ENCODE results near the gene LRRC10B. TPM values are rescaled to one million over a fixed set of nuclear protein-coding genes. Genes with fewer than 3 reads are reported as not detected.

LRRC10B gene
- total RNA-seq, 1 experiment from 2014 or later: not detected

DNA sequence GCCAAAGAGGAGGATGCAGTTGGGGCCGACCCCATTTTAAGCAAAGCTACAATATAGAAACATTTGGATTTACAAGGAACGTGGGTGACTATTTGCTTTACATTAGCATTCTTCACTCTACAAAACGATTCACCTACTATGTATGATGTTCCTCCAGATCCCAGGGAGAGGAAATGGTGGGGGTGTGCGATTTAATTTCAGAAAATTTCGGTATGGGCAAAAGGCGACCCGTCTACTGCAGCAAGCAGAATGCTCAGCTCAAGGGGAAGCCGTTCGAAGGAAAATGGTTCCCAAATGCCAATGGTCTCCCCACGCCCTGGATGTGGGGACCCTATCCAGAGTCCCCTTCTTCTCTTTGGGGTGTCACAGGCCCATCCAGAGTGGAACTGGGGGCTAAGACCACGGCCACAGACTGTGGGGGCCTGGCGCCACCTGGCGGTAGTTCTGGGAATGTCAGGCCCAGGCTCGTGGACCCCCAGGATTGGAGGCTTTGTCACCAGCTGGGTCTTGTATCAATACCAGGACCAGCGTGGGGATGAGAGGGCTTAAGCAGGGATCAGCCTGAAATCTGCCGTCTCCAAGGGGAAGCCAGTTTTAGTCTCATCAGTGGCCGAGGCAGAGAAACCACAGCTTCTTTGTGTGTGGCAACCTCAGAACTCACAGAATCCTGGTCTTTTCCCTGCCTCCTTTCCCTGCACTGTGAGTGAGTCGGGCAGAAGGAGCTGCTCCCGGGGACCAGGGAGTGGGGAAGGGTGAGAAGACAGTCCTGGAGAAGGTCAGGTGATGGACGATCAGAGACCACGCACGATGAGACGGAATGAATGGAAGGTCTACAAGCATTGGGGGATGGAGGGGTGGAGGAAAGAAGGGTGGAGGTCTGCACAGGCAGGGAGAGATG, 8.4 kb downstream of the LRRC10B start:
- DNase-seq (ENCODE audit: low read depth, low spot score): peak; percentile 30
- in situ Hi-C loops (cut with HindIII; ENCODE audit: low pct_unique_long_range_greater_than_20kb, low sequenced_read_pairs): no loop called here

GRCh38 chr11:61518032-61518795, 9.7 kb downstream of the LRRC10B start:
- in situ Hi-C loops (cut with HindIII; ENCODE audit: low pct_unique_long_range_greater_than_20kb, low sequenced_read_pairs): no loop called here
- no peak for DNase-seq (ENCODE audit: low read depth, low spot score)

DNA sequence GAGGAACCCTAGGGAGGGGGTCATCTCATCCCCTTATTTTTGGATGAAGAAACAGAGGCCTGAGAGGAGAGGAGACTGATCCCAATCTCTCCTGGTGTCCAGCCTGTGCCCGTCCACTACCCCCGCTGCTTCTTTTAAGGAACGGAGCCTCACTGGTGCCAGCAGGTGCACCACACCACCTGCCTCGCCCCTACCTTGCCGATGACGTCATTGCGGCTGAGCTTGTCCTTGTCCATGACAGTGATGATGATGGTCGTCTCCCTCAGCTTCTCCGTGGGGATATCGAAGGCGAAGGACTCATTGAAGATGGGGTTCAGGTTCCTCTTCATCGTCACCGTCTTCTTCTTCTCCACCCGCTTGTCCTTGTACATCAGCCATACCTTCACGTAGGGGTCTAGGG, 14.3 kb downstream of the LRRC10B start:
- in situ Hi-C loops (cut with HindIII; ENCODE audit: low pct_unique_long_range_greater_than_20kb, low sequenced_read_pairs): no loop called here
- DNase-seq (ENCODE audit: low read depth, low spot score): no peak

DNA sequence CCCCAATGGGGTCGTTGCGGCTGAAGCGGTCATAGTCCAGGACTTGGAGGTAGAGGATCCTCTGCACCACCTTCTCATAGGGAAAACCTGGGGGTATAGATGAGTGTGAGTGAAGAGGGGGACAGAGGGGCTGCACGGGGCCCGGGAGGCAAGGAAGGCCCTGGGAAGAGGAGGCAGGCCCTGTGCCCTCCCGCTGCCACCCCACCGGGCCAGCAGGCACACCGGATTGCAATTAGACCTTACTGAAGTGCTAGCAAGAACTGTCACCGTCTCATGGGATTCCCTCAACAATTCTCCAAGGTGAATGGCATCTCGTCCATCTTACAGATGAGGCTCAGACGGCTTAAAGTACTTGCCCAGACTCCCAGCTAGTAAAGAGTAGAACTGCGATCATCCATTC, 15.9 kb downstream of the LRRC10B start:
- in situ Hi-C loops (cut with HindIII; ENCODE audit: low pct_unique_long_range_greater_than_20kb, low sequenced_read_pairs): no loop called here
- DNase-seq (ENCODE audit: low read depth, low spot score): no peak

- DNase-seq (ENCODE audit: low read depth, low spot score): no peak
- in situ Hi-C loops (cut with HindIII; ENCODE audit: low pct_unique_long_range_greater_than_20kb, low sequenced_read_pairs): no loop called here
These were observed 16.5 kb downstream of the LRRC10B start for GRCh38 chr11:61524963-61525587.

- no peak for DNase-seq (ENCODE audit: low read depth, low spot score)
These were observed 17.7 kb downstream of the LRRC10B start for GRCh38 chr11:61526229-61526628.

DNA sequence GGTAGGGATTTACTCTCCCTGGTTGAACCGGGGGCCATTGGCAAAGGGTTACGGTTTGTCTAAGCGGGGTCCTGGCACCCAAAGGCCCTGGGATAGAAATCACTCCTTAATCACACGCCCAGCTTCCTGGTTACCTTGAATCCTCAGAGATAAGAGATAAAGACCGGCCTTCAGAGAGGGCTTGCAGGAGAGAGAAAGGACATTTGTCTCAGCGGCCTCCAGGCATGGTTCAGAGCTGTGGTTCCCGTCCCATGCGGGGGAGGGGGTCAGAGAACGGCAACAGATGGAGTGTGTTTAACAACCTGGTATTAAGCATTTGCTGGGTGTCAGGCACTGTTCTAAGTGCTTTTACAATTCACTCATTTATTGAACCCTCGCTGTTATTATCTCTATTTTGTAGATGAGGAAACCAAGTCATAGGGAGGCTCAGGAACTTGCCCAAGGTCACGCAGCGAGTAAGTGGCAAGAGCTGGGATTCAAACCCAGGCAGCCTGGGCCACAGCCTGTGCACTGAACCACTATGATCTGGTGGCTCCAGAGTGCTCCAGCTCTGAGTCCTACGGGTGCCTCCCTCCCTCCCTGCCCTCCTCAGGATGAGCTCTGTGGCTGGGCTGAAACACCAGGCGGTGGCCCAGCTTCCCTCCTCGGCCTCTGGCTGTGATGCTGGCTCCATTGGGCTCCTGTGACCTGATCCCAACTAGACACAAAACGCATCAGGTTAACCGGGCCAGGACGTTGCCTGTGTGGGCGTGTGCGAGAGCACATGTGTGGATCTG, 18.6 kb downstream of the LRRC10B start:
- DNase-seq (ENCODE audit: low read depth, low spot score): peak; percentile 8
- in situ Hi-C loops (cut with HindIII; ENCODE audit: low pct_unique_long_range_greater_than_20kb, low sequenced_read_pairs): no loop called here

More at GRCh38 chr11:61526229-61526628, 17.7 kb downstream of the LRRC10B start:
- in situ Hi-C loops (cut with HindIII; ENCODE audit: low pct_unique_long_range_greater_than_20kb, low sequenced_read_pairs): no loop called here

- DNase-seq (ENCODE audit: low read depth, low spot score): no peak
- in situ Hi-C loops (cut with HindIII; ENCODE audit: low pct_unique_long_range_greater_than_20kb, low sequenced_read_pairs): no loop called here
These were observed 19.6 kb downstream of the LRRC10B start for GRCh38 chr11:61528114-61528513.

DNA sequence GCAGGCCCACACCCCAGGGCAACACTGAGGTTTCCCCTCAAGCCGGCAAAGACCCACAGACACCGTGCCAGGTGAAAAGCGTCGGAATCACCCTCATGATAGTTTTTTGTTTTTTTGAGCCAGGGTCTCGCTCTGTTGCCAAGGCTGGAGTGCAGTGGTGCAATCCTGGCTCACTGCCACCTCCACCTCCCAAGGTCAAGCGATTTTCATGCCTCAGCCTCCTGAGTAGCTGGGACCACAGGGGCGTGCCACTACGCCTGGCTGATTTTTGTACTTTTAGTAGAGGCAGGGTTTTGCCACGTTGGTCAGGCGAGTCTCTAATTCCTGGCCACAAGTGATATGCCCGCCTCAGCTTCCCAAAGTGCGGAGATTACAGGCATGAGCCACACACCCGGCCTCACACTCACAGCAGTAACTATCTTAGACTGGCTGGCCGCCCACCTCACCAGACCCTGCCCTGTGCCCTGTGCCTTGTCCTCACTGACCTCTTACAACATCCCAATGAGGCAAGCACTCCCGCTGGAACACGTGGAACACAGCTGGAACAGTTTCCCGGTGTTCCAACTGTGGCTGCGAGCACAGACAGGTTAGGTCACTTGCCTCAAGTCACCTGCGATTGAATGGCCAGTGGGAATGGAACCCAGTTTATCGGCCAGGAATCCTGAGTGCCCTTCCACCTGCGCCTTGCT, 21.1 kb downstream of the LRRC10B start:
- DNase-seq (ENCODE audit: low read depth, low spot score): no peak
- in situ Hi-C loops (cut with HindIII; ENCODE audit: low pct_unique_long_range_greater_than_20kb, low sequenced_read_pairs): no loop called here

GRCh38 chr11:61531044-61531443, 22.5 kb downstream of the LRRC10B start:
- in situ Hi-C loops (cut with HindIII; ENCODE audit: low pct_unique_long_range_greater_than_20kb, low sequenced_read_pairs): no loop called here
- DNase-seq (ENCODE audit: low read depth, low spot score): no peak

- in situ Hi-C loops (cut with HindIII; ENCODE audit: low pct_unique_long_range_greater_than_20kb, low sequenced_read_pairs): no loop called here
- DNase-seq (ENCODE audit: low read depth, low spot score): peak; percentile 58
These were observed 23.8 kb downstream of the LRRC10B start for GRCh38 chr11:61532134-61533038.

DNA sequence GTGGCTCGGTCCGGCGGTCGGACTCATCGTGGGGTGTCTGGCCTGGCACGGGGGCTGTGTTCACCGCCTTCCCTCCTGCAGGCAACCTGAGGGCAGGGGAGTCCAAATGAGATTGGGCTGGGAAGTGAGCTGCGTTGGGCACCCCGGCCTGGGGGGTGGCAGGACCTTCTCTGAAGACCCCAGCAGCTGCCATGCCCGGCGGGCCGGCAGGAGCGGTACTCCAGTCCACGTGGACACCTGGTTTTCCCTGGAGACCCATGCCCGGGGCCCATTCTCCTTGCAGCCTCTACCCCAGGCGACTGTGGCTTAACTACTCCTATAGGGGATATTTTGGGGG, 24.5 kb downstream of the LRRC10B start:
- DNase-seq (ENCODE audit: low read depth, low spot score): no peak
- in situ Hi-C loops (cut with HindIII; ENCODE audit: low pct_unique_long_range_greater_than_20kb, low sequenced_read_pairs): no loop called here

DNA sequence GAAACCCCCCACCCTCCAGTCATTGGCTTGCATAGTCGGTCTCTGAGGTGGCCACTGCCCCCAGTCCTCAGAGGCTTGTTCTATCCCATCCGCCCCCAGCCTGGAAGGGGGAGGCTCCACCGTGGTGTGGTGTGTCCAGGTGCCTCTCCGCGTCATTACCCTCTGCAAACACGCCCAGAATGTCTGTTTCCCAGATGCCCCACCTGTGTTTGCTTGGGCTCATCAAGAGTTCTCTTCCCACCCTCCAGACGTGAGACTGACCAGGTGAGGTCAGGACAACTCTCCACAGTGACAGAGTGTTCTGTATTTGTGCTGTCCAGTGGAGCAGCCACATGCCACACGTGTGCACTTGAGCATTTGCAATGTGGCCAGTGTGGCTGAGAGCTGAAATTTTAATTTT, 24.9 kb downstream of the LRRC10B start:
- no peak for DNase-seq (ENCODE audit: low read depth, low spot score)
- in situ Hi-C loops (cut with HindIII; ENCODE audit: low pct_unique_long_range_greater_than_20kb, low sequenced_read_pairs): no loop called here

GRCh38 chr11:61534025-61534932, 25.7 kb downstream of the LRRC10B start:
- no peak for DNase-seq (ENCODE audit: low read depth, low spot score)
- in situ Hi-C loops (cut with HindIII; ENCODE audit: low pct_unique_long_range_greater_than_20kb, low sequenced_read_pairs): no loop called here

Data from SK-MEL-5 (cell line).